ENCODE data around the gene GALNT6.
A peak's percentile ranks its signal among the peaks of the same experiment; 100 is the strongest.

Gene GALNT6

GRCh38 chr12:51404627-51405026, 13.4 kb upstream of the GALNT6 start:
- DNase-seq, result no peak

DNA sequence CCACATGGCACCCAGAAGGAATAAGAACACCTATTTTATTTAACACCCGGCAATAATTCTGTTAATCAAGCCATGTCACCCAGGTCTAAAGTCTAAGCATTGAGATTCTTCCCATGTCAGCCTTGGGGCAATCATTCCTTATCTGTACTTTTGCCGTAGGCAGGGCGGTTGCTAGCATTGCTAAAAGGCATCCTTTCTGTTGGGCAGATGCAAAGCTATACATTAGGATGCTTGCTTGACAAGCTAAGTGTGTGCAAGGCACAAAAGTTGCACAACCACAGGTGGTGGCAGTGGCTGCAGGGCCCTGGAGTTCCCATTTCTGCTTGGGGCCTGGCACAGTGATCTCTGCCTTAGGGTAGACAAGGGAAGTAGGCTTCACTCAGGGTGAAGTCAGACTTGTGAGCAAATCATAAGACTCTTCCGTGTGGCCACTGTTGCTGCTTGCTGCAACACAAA, 12.5 kb upstream of the GALNT6 start:
- no peak for DNase-seq

DNA sequence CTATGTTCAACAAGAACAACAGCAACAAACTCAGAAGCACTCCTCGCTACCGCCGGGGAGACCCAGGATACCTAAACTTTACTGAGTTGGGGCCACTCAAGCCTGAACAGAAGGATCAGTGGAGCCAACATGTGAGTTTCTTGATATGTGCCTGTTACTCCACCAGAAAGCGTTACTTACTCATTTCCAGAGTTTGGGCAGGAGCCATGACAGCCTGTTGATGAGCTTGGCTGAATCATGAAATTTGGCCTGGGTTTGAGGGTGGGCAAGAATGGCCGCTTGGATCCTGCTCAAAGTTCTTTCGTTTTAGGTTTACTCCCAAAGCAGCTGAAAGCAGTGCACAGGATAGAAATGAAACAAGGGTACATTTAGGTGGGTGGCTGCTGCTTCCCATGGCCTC, 12.0 kb upstream of the GALNT6 start:
- no peak for DNase-seq

DNA sequence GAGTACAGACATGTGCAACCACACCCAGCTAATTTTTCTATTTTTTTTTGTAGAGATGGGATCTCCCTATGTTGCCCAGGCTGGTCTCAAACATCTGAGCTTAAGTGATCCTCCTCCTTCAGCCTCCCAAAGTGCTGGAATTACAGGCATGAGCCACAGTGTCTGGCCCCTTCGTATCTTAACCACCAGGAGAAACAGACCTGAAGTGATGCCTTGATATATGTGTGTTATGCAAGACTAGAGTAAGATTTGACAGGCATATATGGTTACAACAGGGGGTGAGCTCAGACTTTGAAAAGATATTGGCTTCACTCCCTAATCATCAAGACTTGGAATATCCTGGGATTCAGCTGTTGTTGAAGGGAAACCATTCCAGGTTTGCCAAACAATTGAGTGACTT, 10.7 kb upstream of the GALNT6 start:
- no peak for DNase-seq

GRCh38 chr12:51401486-51401885, 10.3 kb upstream of the GALNT6 start:
- no peak for DNase-seq

- DNase-seq, result no peak
Observed at GRCh38 chr12:51401020-51401419, 9.8 kb upstream of the GALNT6 start.

DNA sequence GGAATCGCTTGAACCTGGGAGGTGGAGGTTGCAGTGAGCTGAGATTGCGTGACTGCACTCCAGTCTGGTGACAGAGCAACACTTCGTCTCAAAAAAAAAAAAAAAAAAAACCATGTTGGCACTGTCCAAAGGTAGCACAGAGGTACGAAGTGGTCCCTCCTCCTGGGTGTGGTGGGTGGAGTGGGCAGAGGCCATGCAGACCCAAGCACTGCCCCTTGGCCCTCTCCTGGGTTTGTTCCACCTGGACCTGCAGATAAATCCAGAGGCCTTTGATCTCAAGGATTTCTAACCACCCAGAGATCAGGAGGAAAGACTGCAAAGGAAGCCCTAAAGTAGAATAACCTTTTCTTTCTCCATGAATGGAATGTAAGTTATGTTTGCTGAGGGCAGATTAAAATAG, 8.7 kb upstream of the GALNT6 start:
- DNase-seq, result no peak

DNA sequence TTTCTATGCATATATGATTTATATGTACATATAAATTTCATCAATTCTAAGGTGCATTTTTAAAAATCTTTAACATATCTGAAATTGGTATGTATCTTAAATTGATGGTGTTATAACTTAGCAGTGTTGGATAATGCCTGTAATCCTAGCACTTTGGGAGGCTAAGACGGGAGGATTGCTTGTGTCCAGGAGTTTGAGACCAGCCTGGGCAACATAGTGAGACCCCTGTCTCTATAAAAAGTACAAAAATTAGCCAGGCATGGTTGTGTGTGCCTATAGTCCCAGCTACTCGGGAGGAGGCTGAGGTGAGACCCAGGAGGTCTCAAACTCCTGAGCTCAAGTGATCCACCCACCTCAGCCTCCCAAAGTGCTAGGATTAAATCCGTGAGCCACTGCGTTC, 6.5 kb upstream of the GALNT6 start:
- no peak for DNase-seq

DNA sequence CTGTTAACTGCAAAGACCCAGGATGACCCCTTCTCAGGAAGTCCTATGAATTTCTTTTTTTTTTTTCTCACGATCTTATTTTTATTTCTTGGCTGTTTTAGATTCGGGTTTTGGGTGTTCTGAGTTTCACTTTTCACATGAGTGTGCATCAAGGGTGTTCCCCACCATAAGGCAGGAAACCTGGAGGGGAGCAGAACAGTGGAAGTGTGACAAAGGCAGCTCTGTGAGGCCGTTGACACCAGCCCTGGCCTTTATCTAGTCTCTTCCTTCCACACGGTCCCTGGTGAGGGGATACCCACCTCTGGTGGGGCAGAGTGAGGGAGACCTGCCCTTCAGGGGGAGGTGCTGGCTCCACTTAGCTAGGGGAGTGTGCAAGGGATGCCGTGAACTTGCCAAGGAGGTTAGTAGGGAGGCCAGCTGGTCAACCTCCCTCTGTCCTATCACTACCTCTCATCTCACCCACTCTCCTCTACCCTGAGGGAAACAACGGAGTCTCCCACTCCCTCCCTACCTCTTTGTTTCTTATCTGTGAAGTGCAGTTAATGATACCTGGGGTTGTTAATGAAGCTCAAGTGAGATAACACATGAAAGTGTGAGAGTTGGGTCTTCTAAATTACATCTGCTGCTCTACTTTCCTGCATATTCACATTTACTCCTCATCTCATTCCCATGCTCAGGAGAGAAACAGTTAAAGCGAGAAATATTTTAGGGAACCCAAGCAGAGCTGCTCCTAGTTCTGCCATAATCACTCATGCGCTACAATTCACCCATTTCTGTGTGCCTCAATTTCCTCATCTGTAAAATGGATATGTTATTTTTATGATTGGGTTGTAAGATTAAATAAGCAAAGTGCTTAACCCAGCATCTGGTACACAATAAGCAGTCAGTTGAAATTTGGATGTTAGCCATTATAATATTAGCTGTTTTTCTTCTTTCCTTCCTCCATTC, 4.4 kb upstream of the GALNT6 start:
- DNase-seq, result no peak

GRCh38 chr12:51393676-51394545, 2.7 kb upstream of the GALNT6 start:
- peak; percentile 34 for DNase-seq

DNA sequence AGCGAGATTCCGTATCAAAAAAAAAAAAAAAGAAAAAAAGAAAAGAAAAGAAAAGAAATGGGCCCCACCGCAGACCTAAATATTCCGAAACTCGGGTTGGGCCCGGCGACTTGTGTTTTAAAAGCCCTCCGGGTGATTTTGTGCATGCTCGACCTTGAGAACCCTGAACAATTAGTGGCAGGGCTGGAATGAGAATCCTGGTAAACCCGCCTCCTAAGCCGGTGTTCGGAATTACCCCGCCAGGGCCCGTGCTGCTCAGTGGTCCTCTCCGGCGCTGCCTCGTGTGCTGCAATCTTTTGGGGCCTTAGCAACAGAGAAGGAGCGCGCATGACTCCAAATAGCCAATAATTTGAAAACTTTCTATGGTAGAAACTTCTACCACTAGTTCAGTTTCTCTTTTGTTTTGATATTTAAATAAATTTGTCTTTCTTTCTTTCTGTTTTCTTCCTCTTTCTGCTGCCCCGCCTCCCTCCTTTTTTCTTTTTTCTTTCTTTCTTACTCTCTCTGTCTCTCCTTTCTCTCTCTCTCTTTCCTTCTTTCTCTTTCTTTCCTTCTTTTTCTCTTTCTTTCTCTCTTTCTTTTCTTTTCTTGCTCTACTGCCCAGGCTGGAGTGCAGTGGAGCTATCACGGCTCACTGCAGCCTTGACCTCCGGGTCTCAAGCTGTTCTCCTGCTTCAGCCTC, 1.5 kb upstream of the GALNT6 start:
- DNase-seq, result no peak

DNA sequence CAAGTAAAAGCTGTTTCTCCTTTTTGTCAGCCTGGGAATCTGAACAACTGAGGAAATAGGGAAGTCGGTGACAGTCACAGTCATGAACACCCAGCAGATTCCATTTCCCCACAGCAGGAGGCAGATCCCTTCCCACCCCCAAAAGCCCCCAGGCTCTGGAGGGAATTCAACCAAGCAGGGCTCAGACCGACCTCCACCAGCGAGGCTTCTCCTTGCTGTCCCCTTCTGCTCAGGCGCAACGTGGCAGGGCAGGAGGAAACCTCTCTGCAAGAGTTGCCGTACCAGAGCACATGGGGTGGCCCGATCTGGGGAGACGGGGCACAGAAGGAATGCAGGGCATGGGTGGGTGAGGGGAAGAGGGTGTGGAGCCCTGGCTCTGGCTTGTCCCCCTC, 319 bp downstream of the GALNT6 start:
- no peak for DNase-seq

DNA sequence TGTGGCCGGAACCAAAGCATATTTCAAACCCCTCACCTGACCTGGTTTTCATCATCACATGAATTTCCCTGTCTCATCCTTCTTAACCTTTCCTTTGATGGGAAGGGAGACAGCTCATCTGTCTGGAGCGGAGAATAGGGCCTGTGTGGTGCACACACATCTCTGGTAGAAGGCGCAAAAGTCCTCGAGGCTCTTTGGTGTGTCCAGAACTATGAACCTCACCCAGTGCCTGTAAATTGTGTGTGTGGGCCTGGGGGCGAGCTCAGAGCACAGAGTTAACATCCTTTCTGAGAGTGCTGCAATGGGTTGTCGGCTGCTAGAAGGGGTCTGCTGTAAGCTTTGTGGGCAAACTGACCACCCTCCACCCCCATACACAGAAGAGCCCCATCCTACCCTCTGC, 749 bp downstream of the GALNT6 start:
- no peak for DNase-seq

DNA sequence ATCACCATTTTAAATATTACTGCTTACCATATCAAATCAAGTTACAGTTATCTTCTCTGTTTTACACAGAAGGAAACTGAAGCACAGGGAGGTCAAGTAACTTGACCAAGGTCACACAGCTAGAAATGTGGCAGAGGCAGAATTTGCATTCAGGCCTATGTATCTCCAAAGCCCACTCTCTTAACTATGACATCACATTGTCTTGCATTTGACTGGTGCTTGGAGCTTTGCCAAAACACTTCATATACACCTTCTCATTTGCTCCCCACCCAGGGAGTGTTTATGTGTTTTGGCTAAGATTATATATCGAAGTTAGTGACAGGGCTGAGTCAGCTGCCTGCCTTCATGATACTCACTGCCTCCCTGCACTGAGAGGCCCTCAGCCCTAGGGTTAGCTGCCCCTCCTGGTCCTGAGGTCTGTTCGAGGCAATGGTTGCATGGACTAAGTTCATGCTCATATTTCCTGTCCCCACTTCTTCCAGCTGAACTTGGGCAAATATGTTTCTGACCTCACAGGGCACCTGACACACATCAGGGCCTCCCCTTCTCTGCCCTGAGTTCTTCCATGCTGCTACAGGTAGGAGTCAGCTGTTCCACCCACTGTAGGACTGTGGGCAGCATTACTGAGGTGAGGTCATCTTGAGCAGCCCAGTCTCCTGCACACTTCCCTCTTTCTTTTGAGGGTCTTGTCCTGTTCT, 1.8 kb downstream of the GALNT6 start:
- no peak for DNase-seq

DNA sequence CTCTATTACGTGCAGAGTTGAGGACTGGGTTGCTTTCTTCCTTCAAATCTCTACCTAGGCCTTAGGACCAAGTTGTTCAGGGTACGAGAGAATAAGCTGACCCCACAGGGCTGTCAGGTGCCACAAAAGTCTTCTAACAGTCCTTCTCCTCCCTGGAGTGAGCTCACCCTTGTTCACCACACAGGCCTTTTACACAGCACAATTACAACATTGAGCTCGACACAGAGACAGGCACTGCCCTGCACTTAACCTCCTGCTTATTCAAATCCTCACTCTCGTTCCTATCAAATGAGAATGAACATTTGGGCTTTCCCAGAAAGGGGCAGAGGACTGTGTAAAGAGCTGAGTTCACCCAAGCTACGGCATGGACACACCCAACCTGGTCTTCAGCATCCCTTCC, 2.4 kb downstream of the GALNT6 start:
- no peak for DNase-seq

- DNase-seq, result no peak
Observed at GRCh38 chr12:51388069-51388799, 3.0 kb downstream of the GALNT6 start.

- DNase-seq, result no peak
Observed at GRCh38 chr12:51386351-51386750, 4.9 kb downstream of the GALNT6 start.

- DNase-seq, result no peak
Observed at GRCh38 chr12:51383269-51383905, 7.8 kb downstream of the GALNT6 start.

- DNase-seq, result no peak
Observed at GRCh38 chr12:51382173-51382572, 9.0 kb downstream of the GALNT6 start.

DNA sequence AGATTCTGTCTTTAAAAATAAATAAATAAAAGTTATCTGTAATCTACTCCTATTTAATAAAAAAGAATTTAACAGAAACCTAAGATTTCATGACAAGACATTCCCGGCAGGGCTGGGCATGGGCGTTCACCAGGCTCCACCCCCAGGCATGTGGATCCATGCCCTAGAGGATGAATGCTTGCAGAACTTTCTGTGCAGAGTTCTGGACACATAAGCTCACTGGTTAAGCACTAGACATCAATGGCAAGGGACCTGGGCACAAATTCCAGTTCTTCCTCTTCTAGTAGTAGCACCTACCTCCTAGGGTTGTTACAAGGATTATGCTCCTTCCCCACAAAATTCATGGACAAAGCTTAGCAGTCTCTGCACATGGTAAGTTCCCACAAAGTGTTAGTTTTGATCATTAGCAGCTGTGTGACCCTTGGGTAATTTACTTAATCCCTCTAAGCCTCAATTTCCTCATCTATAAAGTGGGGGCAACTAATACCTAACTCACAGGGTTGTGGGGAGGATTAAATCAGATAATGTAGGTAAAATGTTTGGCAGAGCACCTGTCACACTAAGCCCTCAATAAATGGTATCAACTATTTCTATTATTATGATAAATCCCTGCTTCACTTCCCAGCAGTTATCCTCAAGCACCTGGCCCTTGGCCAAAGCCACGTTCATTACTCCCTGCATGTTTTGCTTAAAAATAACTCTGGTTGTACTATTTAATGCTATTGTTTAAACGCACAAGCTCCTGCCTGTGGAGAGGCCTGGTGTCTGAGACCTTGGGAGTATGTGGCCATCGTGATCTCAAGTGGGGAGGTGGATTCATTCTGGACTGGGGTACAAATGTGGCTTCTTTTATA, 9.8 kb downstream of the GALNT6 start:
- no peak for DNase-seq

Measured in stimulated activated naive CD4-positive, alpha-beta T cell treated with Interleukin-2 at 50 U/mL for 16 hours (primary cell).